Hepatocyte (in vitro differentiated cells): Measurements from ENCODE around the gene ITPR2.

Source experiments
- EZH2 ChIP-seq: fragments of 200-600 bp; sonication (generic); IDR thresholded peaks from 2 replicates; pipeline ENCODE4 v1.6.1; 2016; ENCODE audit warnings: antibody characterized with exemption, mild to moderate bottlenecking, borderline replicate concordance
- EZH2phosphoT487 ChIP-seq: fragments of 200-600 bp; sonication (generic); IDR thresholded peaks from one replicate; pipeline ENCODE4 v1.6.1; 2018; ENCODE audit warnings: antibody characterized with exemption, mild to moderate bottlenecking, low read depth, moderate library complexity; ENCODE audit not compliant: unreplicated experiment, severe bottlenecking
- TF ChIP-seq, protein P1 (sequence below): fragments of 200-600 bp; sonication (generic); IDR thresholded peaks from 2 replicates; pipeline ENCODE4 v1.5.1; 2016; ENCODE audit warnings: antibody characterized with exemption, mild to moderate bottlenecking; ENCODE audit not compliant: poor library complexity

DNA sequence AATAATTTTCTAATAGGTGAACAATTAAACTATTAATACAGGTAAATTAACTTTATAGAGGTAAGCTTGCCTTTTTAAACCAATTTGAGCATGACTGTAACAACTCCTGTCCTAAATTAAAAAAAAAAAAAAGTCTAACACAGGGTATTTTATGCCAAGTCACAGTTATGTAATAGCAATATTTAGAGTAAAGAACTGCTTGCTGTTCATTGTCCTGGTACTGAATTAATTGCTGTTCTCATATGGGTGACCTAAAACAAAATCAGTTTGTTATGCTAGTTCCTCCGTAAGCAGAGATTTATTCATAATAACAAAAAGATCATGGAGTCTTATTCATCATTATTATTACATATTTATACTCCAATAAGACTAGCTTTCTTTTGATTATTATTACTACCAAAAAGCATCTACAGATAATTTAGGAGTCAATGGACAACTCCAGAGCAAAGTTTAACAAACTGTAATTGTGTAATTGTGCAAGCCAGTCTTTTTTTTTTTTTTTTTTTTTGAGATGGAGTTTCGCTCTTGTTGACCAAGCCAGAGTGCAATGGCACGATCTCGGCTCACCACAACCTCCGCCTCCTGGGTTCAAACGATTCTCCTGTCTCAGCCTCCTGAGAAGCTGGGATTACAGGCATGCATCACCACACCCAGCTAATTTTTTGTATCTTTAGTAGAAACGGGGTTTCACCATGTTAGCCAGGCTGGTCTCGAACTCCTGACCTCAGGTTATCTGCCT is 98.3 kb downstream of the ITPR2 start:
- TF ChIP-seq, protein P1, sequence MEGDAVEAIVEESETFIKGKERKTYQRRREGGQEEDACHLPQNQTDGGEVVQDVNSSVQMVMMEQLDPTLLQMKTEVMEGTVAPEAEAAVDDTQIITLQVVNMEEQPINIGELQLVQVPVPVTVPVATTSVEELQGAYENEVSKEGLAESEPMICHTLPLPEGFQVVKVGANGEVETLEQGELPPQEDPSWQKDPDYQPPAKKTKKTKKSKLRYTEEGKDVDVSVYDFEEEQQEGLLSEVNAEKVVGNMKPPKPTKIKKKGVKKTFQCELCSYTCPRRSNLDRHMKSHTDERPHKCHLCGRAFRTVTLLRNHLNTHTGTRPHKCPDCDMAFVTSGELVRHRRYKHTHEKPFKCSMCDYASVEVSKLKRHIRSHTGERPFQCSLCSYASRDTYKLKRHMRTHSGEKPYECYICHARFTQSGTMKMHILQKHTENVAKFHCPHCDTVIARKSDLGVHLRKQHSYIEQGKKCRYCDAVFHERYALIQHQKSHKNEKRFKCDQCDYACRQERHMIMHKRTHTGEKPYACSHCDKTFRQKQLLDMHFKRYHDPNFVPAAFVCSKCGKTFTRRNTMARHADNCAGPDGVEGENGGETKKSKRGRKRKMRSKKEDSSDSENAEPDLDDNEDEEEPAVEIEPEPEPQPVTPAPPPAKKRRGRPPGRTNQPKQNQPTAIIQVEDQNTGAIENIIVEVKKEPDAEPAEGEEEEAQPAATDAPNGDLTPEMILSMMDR, result no peak
- TF ChIP-seq EZH2phosphoT487 (no peak), EZH2 (no peak)
